Upper lobe of left lung (tissue), 4 donors: ENCODE measurements around the gene PSORS1C2.

Experiments
- POLR2AphosphoS5 ChIP-seq, 2 donors: sonication (generic); formaldehyde crosslinking; IDR thresholded peaks; one replicate each; pipeline ENCODE4 v1.5.1; 2017; ENCODE audit warnings: antibody characterized with exemption in 2 of 2
- TF ChIP-seq, protein P1 (sequence below), 6 experiments: fragments of 450-650 bp in 4 of 6; fragments of 200-600 bp in 2 of 6; sonication (generic) in 2 of 6; IDR thresholded peaks; one replicate each; pipeline ENCODE4 v1.5.1; 2016 to 2019; ENCODE audit warnings: antibody characterized with exemption in 6 of 6

DNA sequence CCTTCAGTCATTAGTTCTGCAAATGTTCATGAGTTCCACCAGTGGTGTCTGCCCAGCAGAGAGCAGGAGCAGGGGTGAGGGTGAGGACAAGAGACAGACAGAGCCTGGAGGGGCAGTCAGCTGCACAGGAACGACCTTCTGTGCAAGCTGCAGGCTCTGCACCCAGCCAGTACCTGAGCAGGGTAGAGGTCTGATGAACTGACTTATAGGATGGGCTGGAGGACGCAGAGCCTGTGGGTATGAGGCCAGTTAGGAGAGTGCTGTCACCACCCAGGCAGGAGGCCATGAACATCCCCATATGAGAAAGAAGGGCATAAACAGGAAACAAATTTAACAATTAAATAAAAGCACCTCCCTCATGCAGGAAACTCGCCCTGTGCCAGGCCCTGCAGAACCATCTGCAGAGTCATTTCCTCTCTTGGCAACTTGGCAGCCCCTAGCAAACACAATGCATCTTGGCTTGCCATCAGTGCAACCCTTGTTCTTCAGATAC lies 44.4 kb downstream of the PSORS1C2 start:
- TF ChIP-seq POLR2AphosphoS5 (IDR thresholded peaks at IDR 0.05), result peak in 1 of 2 donors; percentile 76
- TF ChIP-seq, protein P1, sequence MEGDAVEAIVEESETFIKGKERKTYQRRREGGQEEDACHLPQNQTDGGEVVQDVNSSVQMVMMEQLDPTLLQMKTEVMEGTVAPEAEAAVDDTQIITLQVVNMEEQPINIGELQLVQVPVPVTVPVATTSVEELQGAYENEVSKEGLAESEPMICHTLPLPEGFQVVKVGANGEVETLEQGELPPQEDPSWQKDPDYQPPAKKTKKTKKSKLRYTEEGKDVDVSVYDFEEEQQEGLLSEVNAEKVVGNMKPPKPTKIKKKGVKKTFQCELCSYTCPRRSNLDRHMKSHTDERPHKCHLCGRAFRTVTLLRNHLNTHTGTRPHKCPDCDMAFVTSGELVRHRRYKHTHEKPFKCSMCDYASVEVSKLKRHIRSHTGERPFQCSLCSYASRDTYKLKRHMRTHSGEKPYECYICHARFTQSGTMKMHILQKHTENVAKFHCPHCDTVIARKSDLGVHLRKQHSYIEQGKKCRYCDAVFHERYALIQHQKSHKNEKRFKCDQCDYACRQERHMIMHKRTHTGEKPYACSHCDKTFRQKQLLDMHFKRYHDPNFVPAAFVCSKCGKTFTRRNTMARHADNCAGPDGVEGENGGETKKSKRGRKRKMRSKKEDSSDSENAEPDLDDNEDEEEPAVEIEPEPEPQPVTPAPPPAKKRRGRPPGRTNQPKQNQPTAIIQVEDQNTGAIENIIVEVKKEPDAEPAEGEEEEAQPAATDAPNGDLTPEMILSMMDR (IDR thresholded peaks at IDR 0.05), result no peak
